Activated naive CD4-positive, alpha-beta T cell treated with anti-CD3 and anti-CD28 coated beads, Interleukin-2, amount 50 U/mL, for 24 hours (primary cell): ENCODE data around the gene ARHGAP26.
"Not testable (repeated sequence)": the region's sequence is repeated elsewhere in the genome, so short reads cannot be mapped to it uniquely, and the experiment has no call there.

Experiments used
- H3K27ac Mint-ChIP-seq: one replicate; pipeline ENCODE4 v1.8.0; 2021; ENCODE audit warnings: mild to moderate bottlenecking, mixed read lengths
- H3K27me3 Mint-ChIP-seq: one replicate; pipeline ENCODE4 v1.8.0; 2021; ENCODE audit warnings: mixed read lengths
- H3K36me3 Mint-ChIP-seq: one replicate; pipeline ENCODE4 v1.8.0; 2021; ENCODE audit warnings: mixed read lengths
- H3K4me1 Mint-ChIP-seq: one replicate; pipeline ENCODE4 v1.8.0; 2021; ENCODE audit warnings: mixed read lengths
- H3K4me3 Mint-ChIP-seq: one replicate; pipeline ENCODE4 v1.8.0; 2021; ENCODE audit warnings: mild to moderate bottlenecking, mixed read lengths
- H3K9me3 Mint-ChIP-seq: one replicate; pipeline ENCODE4 v1.8.0; 2021; ENCODE audit warnings: mixed read lengths

ARHGAP26 gene

GRCh38 chr5:142997591-142997990 lies 227.4 kb downstream of the ARHGAP26 start:
- peaks cover 10% of the 10 kb centered on the region for H3K36me3 Mint-ChIP-seq
- peaks cover 50% of the 10 kb centered on the region for H3K4me1 Mint-ChIP-seq
- H3K27ac Mint-ChIP-seq: no peak overlapping the region
- no peak overlapping the region for H3K4me3 Mint-ChIP-seq
- H3K9me3 Mint-ChIP-seq: no peaks in the 10 kb centered on the region
- no peaks in the 10 kb centered on the region for H3K27me3 Mint-ChIP-seq

- Mint-ChIP-seq H3K4me3 (no peak overlapping the region), H3K9me3 (no peaks in the 10 kb centered on the region), H3K36me3 (peaks cover 10% of the 10 kb centered on the region), H3K27ac (peak overlapping the region; percentile 79), H3K4me1 (peaks cover 59% of the 10 kb centered on the region), H3K27me3 (no peaks in the 10 kb centered on the region)
Observed at GRCh38 chr5:142998316-142999020, 228.3 kb downstream of the ARHGAP26 start.

GRCh38 chr5:143000551-143000950 lies 230.4 kb downstream of the ARHGAP26 start:
- Mint-ChIP-seq H3K27ac (peak overlapping the region; percentile 1), H3K4me1 (peaks cover 63% of the 10 kb centered on the region)
- H3K27me3 Mint-ChIP-seq, H3K9me3 Mint-ChIP-seq, H3K36me3 Mint-ChIP-seq, H3K4me3 Mint-ChIP-seq: not testable (repeated sequence)

- peak overlapping the region; percentile 93 for H3K27ac Mint-ChIP-seq
- no peaks in the 10 kb centered on the region for H3K9me3 Mint-ChIP-seq
- peaks cover 66% of the 10 kb centered on the region for H3K4me1 Mint-ChIP-seq
- H3K36me3 Mint-ChIP-seq: peaks cover 7% of the 10 kb centered on the region
- peak overlapping the region; percentile 35 for H3K4me3 Mint-ChIP-seq
- no peaks in the 10 kb centered on the region for H3K27me3 Mint-ChIP-seq
Observed at GRCh38 chr5:143001764-143002351, 231.7 kb downstream of the ARHGAP26 start.

- H3K27me3 Mint-ChIP-seq: no peaks in the 10 kb centered on the region
- peak overlapping the region; percentile 93 for H3K27ac Mint-ChIP-seq
- peaks cover 72% of the 10 kb centered on the region for H3K4me1 Mint-ChIP-seq
- peaks cover 10% of the 10 kb centered on the region for H3K36me3 Mint-ChIP-seq
- no peaks in the 10 kb centered on the region for H3K9me3 Mint-ChIP-seq
- peak overlapping the region; percentile 53 for H3K4me3 Mint-ChIP-seq
Observed at GRCh38 chr5:143002459-143003327, 232.5 kb downstream of the ARHGAP26 start.

- peaks cover 78% of the 10 kb centered on the region for H3K4me1 Mint-ChIP-seq
- no peaks in the 10 kb centered on the region for H3K9me3 Mint-ChIP-seq
- H3K27ac Mint-ChIP-seq: peak overlapping the region; percentile 93
- peak overlapping the region; percentile 53 for H3K4me3 Mint-ChIP-seq
- peaks cover 10% of the 10 kb centered on the region for H3K36me3 Mint-ChIP-seq
- H3K27me3 Mint-ChIP-seq: no peaks in the 10 kb centered on the region
Observed at GRCh38 chr5:143003328-143003636, 233.1 kb downstream of the ARHGAP26 start.

- H3K9me3 Mint-ChIP-seq: no peaks in the 10 kb centered on the region
- H3K36me3 Mint-ChIP-seq: peaks cover 8% of the 10 kb centered on the region
- no peaks in the 10 kb centered on the region for H3K27me3 Mint-ChIP-seq
- peak overlapping the region; percentile 55 for H3K27ac Mint-ChIP-seq
- peaks cover 78% of the 10 kb centered on the region for H3K4me1 Mint-ChIP-seq
- no peak overlapping the region for H3K4me3 Mint-ChIP-seq
Observed at GRCh38 chr5:143004361-143005145, 234.4 kb downstream of the ARHGAP26 start.

GRCh38 chr5:143006501-143006900 lies 236.3 kb downstream of the ARHGAP26 start:
- H3K4me3 Mint-ChIP-seq: no peak overlapping the region
- peak overlapping the region; percentile 7 for H3K27ac Mint-ChIP-seq
- H3K4me1 Mint-ChIP-seq: peaks cover 78% of the 10 kb centered on the region
- peaks cover 4% of the 10 kb centered on the region for H3K36me3 Mint-ChIP-seq
- no peaks in the 10 kb centered on the region for H3K9me3 Mint-ChIP-seq
- no peaks in the 10 kb centered on the region for H3K27me3 Mint-ChIP-seq

GRCh38 chr5:143008032-143008431 lies 237.9 kb downstream of the ARHGAP26 start:
- Mint-ChIP-seq H3K27me3 (no peaks in the 10 kb centered on the region), H3K4me3 (peak overlapping the region; percentile 44), H3K27ac (peak overlapping the region; percentile 19), H3K9me3 (no peaks in the 10 kb centered on the region), H3K36me3 (peaks cover 4% of the 10 kb centered on the region), H3K4me1 (peaks cover 69% of the 10 kb centered on the region)

GRCh38 chr5:143008809-143009521 lies 238.8 kb downstream of the ARHGAP26 start:
- H3K9me3 Mint-ChIP-seq: no peaks in the 10 kb centered on the region
- H3K4me3 Mint-ChIP-seq: peak overlapping the region; percentile 9
- peak overlapping the region; percentile 95 for H3K27ac Mint-ChIP-seq
- H3K4me1 Mint-ChIP-seq: peaks cover 64% of the 10 kb centered on the region
- no peaks in the 10 kb centered on the region for H3K27me3 Mint-ChIP-seq
- H3K36me3 Mint-ChIP-seq: peaks cover 5% of the 10 kb centered on the region

GRCh38 chr5:143010351-143010750 lies 240.2 kb downstream of the ARHGAP26 start:
- Mint-ChIP-seq H3K4me3 (no peak overlapping the region), H3K9me3 (no peaks in the 10 kb centered on the region), H3K36me3 (peaks cover 10% of the 10 kb centered on the region), H3K4me1 (peaks cover 56% of the 10 kb centered on the region), H3K27me3 (no peaks in the 10 kb centered on the region), H3K27ac (peak overlapping the region; percentile 95)

- Mint-ChIP-seq H3K27me3 (no peaks in the 10 kb centered on the region), H3K9me3 (no peaks in the 10 kb centered on the region), H3K4me3 (no peak overlapping the region), H3K27ac (peak overlapping the region; percentile 57), H3K4me1 (peaks cover 50% of the 10 kb centered on the region), H3K36me3 (peaks cover 12% of the 10 kb centered on the region)
Observed at GRCh38 chr5:143011585-143011984, 241.4 kb downstream of the ARHGAP26 start.

- H3K27ac Mint-ChIP-seq: no peak overlapping the region
- H3K4me3 Mint-ChIP-seq: no peak overlapping the region
- no peaks in the 10 kb centered on the region for H3K27me3 Mint-ChIP-seq
- H3K36me3 Mint-ChIP-seq: peaks cover 20% of the 10 kb centered on the region
- peaks cover 37% of the 10 kb centered on the region for H3K4me1 Mint-ChIP-seq
- peaks cover 6% of the 10 kb centered on the region for H3K9me3 Mint-ChIP-seq
Observed at GRCh38 chr5:143013176-143013891, 243.2 kb downstream of the ARHGAP26 start.

GRCh38 chr5:143014017-143014651 lies 244.0 kb downstream of the ARHGAP26 start:
- Mint-ChIP-seq H3K27me3 (no peaks in the 10 kb centered on the region), H3K4me1 (peaks cover 29% of the 10 kb centered on the region), H3K36me3 (peaks cover 20% of the 10 kb centered on the region), H3K9me3 (peaks cover 6% of the 10 kb centered on the region), H3K27ac (no peak overlapping the region), H3K4me3 (no peak overlapping the region)
